GM18520 (cell line): ENCODE data around the gene UBQLN4.
"Not testable (repeated sequence)": the region's sequence is repeated elsewhere in the genome, so short reads cannot be mapped to it uniquely, and the experiment has no call there.

Experiments
- ATAC-seq: cut with Tn5 transposase; IDR thresholded peaks from one replicate; pipeline ENCODE4 v1.9.1; 2021; ENCODE audit not compliant: unreplicated experiment

The UBQLN4 gene

GRCh38 chr1:156062189-156062588 lies 8.6 kb upstream of the UBQLN4 start:
- ATAC-seq, result no peak

GRCh38 chr1:156060937-156061636 lies 7.5 kb upstream of the UBQLN4 start, which contains the start of gene RAB25:
Gene RAB25 (plus strand): TSS chr1:156061160. CDS start chr1:156061401, 241 bp downstream.
- no peak for ATAC-seq

GRCh38 chr1:156056326-156056849 lies 2.8 kb upstream of the UBQLN4 start:
- no peak for ATAC-seq

- no peak for ATAC-seq
Observed at GRCh38 chr1:156055281-156056048, 1.9 kb upstream of the UBQLN4 start.

GRCh38 chr1:156054500-156055280 lies 1.1 kb upstream of the UBQLN4 start, which contains the start of gene LAMTOR2:
Gene LAMTOR2 (plus strand): TSS chr1:156054782. CDS start chr1:156054890, 108 bp downstream.
- peak; percentile 59 for ATAC-seq

GRCh38 chr1:156052862-156053767 lies 483 bp downstream of the UBQLN4 start:
- no peak for ATAC-seq

- no peak for ATAC-seq
Observed at GRCh38 chr1:156051011-156051725, 2.4 kb downstream of the UBQLN4 start.

DNA sequence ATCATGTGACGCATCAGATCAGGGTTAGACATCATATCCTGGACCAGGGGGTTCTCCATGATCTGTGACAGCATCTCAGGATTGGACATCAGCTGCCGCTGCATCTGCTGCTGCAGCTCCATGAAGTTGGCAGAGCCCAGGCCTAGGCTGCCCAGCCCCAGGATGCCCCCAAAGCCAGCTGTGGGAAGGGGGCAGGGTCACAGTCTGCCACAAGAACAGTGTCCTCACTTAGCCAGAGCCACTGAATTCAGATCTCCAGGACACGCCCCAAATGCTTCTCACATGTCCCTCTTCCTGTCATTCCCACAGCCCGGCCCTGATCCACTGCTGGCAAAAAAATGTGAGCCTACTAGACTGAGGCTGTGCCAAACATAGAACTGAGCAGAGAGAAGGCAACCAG lies 3.2 kb downstream of the UBQLN4 start:
- ATAC-seq, result no peak

- ATAC-seq, result no peak
Observed at GRCh38 chr1:156048663-156049258, 4.8 kb downstream of the UBQLN4 start.

DNA sequence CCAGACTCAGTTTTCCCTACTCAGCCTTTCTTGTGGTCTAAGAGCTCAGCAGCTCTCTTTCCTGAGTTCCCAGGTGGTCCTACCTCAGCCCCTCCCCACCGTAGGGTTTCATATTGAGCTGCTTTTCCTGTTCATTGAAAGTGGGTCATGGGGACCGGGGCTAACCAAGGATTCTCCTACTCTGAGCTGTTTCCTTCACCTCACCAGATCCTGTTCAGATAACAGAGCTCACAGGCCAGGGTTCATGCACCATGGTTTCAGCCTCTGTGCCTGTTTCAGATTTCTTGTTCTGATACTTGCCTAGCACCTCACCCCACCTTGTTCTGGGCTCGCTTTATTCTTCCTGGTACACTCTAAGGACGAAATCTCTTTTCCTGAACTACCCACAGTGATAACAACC lies 8.5 kb downstream of the UBQLN4 start:
- no peak for ATAC-seq

- ATAC-seq, result no peak
Observed at GRCh38 chr1:156042828-156043227, 10.8 kb downstream of the UBQLN4 start.

- not testable (repeated sequence) for ATAC-seq
Observed at GRCh38 chr1:156034991-156035390, 18.6 kb downstream of the UBQLN4 start.

- no peak for ATAC-seq
Observed at GRCh38 chr1:156033011-156033410, 20.6 kb downstream of the UBQLN4 start.

GRCh38 chr1:156026588-156026987 lies 27.0 kb downstream of the UBQLN4 start:
- no peak for ATAC-seq

- no peak for ATAC-seq
Observed at GRCh38 chr1:156025876-156026275, 27.7 kb downstream of the UBQLN4 start.

GRCh38 chr1:156024801-156025200 lies 28.8 kb downstream of the UBQLN4 start:
- ATAC-seq, result no peak

DNA sequence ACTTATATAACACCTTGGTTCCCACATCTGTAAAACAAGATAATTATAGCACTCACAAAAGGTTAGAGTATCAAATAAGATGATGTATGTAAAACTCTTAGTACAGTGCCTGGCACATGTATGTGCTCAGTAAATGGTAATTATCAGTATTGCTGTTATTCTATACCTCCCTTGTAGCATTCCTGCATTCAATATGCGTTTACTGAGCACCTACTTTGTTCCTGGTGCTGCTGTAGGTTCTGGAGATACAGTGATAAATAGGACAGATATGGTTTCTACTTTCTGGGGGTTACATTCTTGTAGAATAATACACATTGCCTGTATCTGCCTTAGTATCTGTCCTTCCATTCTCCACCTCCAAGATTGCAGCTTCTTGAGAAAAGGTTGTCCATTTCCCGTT lies 31.6 kb downstream of the UBQLN4 start:
- ATAC-seq, result no peak

- no peak for ATAC-seq
Observed at GRCh38 chr1:156021093-156021428, 32.5 kb downstream of the UBQLN4 start.
